Smooth muscle cell (in vitro differentiated cells): Measurements from ENCODE around the gene RHBDL1. TPM values are rescaled to one million over a fixed set of nuclear protein-coding genes. Genes with fewer than 3 reads are reported as not detected.

Experiments
- DNase-seq: peaks from one replicate; lab custom pipeline; 2025; ENCODE audit not compliant: unreplicated experiment; lab: John Stamatoyannopoulos, UW
- H2AFZ ChIP-seq: fragments of 200-600 bp; sonication (generic); 2 replicates; pipeline ENCODE4 v1.6.0; 2016; ENCODE audit warnings: antibody characterized with exemption, low read depth, mild to moderate bottlenecking
- H3F3A ChIP-seq: fragments of 200-600 bp; sonication (generic); 2 replicates; pipeline ENCODE4 v1.6.0; 2017; ENCODE audit warnings: antibody characterized with exemption, low read depth
- H3K27ac ChIP-seq: fragments of 200-600 bp; sonication (generic); 2 replicates; pipeline ENCODE4 v1.5.1; 2016; ENCODE audit warnings: low read depth, mild to moderate bottlenecking
- H3K27me3 ChIP-seq: fragments of 200-600 bp; sonication (generic); 2 replicates; pipeline ENCODE4 v1.6.1; 2016; ENCODE audit warnings: low read depth, mild to moderate bottlenecking
- H3K36me3 ChIP-seq: fragments of 200-600 bp; sonication (generic); 2 replicates; pipeline ENCODE4 v1.5.1; 2016; ENCODE audit warnings: low read depth
- H3K4me1 ChIP-seq: fragments of 200-600 bp; sonication (generic); 2 replicates; pipeline ENCODE4 v1.5.1; 2016; ENCODE audit warnings: low read depth
- H3K4me2 ChIP-seq: fragments of 200-600 bp; sonication (generic); 2 replicates; pipeline ENCODE4 v1.6.0; 2016; ENCODE audit warnings: mild to moderate bottlenecking
- H3K4me3 ChIP-seq: fragments of 200-600 bp; sonication (generic); 2 replicates; pipeline ENCODE4 v1.5.1; 2016; ENCODE audit warnings: mild to moderate bottlenecking
- H3K79me2 ChIP-seq: fragments of 200-600 bp; sonication (generic); 2 replicates; pipeline ENCODE4 v1.6.0; 2016; ENCODE audit warnings: low read depth, mild to moderate bottlenecking
- H3K9ac ChIP-seq: fragments of 200-600 bp; sonication (generic); 2 replicates; pipeline ENCODE4 v1.6.0; 2016; ENCODE audit warnings: low read depth
- H3K9me3 ChIP-seq: fragments of 200-600 bp; sonication (generic); replicated peaks from 2 replicates; pipeline ENCODE4 v1.5.1; 2016; ENCODE audit warnings: low read depth
- H4K20me1 ChIP-seq: fragments of 200-600 bp; sonication (generic); 2 replicates; pipeline ENCODE4 v1.6.0; 2016; ENCODE audit warnings: low read depth
- CTCF ChIP-seq: fragments of 200-600 bp; sonication (generic); IDR thresholded peaks from 2 replicates; pipeline ENCODE4 v1.5.1; 2017; ENCODE audit warnings: borderline replicate concordance, mild to moderate bottlenecking, antibody characterized with exemption; ENCODE audit not compliant: insufficient read depth, poor library complexity, severe bottlenecking
- WGBS: methylation state at CpG from one replicate; pipeline ENCODE4 v1.1.7; 2016; ENCODE audit warnings: low lambda C conversion rate; 5-methylcytosine and 5-hydroxymethylcytosine counted together
- polyA plus RNA-seq: library from polyadenylated mRNA; unstranded; fragments of >200 nt; fragmentation: Nextera tagmentation; extraction: Ambion mirVana; gene quantifications from 2 replicates; pipeline ENCODE4 v1.2.1, GENCODE V29; 2016
- total RNA-seq: library from RNA; depleted of rRNA; stranded (reverse); fragments of >200 nt; gene quantifications from 2 replicates; pipeline ENCODE4 v1.2.3, GENCODE V29; 2014

Gene RHBDL1
- total and polyA plus RNA-seq, 2 experiments from 2014 or later = 2.7 to 3.7 TPM

GRCh38 chr16:681746-682427, 6.4 kb downstream of the RHBDL1 start:
- DNase-seq = no peak

GRCh38 chr16:682493-683395, 7.3 kb downstream of the RHBDL1 start:
- Histone ChIP-seq H3K4me1 (peaks cover 18% of the 10 kb centered on the region), H3K4me3 (peak overlapping the region; percentile 60)
- WGBS = 93% methylated on average over 36 of the region's 36 CpGs

More at GRCh38 chr16:681746-682427, 6.4 kb downstream of the RHBDL1 start:
- Histone ChIP-seq H3K27ac (peak overlapping the region; percentile 74), H3K27me3 (no peaks in the 10 kb centered on the region), H3K9ac (no peak overlapping the region), H3K79me2 (peaks cover 32% of the 10 kb centered on the region), H2AFZ (no peak overlapping the region), H3K4me2 (peak overlapping the region; percentile 99), H3K4me1 (peaks cover 18% of the 10 kb centered on the region), H3K36me3 (no peaks in the 10 kb centered on the region), H3K9me3 (no peaks in the 10 kb centered on the region), H3F3A (no peaks in the 10 kb centered on the region), H3K4me3 (peak overlapping the region; percentile 93), H4K20me1 (peaks cover 33% of the 10 kb centered on the region)
- TF ChIP-seq CTCF = no peak
- WGBS = 92% methylated on average over 28 of the region's 28 CpGs

GRCh38 chr16:683396-684070, 8.1 kb downstream of the RHBDL1 start:
- TF ChIP-seq CTCF = no peak
- peaks cover 33% of the 10 kb centered on the region for H4K20me1 ChIP-seq
- no peaks in the 10 kb centered on the region for H3K36me3 ChIP-seq
- DNase-seq = no peak
- WGBS = 17% methylated on average over 51 of the region's 57 CpGs
- H3K27me3 ChIP-seq = no peaks in the 10 kb centered on the region
- peaks cover 32% of the 10 kb centered on the region for H3K79me2 ChIP-seq
- no peak overlapping the region for H2AFZ ChIP-seq
- H3K4me1 ChIP-seq = peaks cover 18% of the 10 kb centered on the region
- peak overlapping the region; percentile 60 for H3K4me3 ChIP-seq
- H3K9ac ChIP-seq = peak overlapping the region; percentile 58
- no peaks in the 10 kb centered on the region for H3F3A ChIP-seq
- H3K4me2 ChIP-seq = peak overlapping the region; percentile 95
- H3K27ac ChIP-seq = peak overlapping the region; percentile 84
- no peaks in the 10 kb centered on the region for H3K9me3 ChIP-seq

More at GRCh38 chr16:682493-683395, 7.3 kb downstream of the RHBDL1 start:
- H3K9ac ChIP-seq = no peak overlapping the region
- H3K27ac ChIP-seq = no peak overlapping the region
- peaks cover 33% of the 10 kb centered on the region for H4K20me1 ChIP-seq
- H3K27me3 ChIP-seq = no peaks in the 10 kb centered on the region
- peaks cover 32% of the 10 kb centered on the region for H3K79me2 ChIP-seq
- H3F3A ChIP-seq = no peaks in the 10 kb centered on the region
- TF ChIP-seq CTCF = no peak
- no peak for DNase-seq
- no peaks in the 10 kb centered on the region for H3K36me3 ChIP-seq
- H3K9me3 ChIP-seq = no peaks in the 10 kb centered on the region
- H3K4me2 ChIP-seq = peak overlapping the region; percentile 95
- no peak overlapping the region for H2AFZ ChIP-seq
